GM12878 (cell line): ENCODE measurements around the gene TM7SF2. TPM values are rescaled to one million over a fixed set of nuclear protein-coding genes. Genes with fewer than 3 reads are reported as not detected.
A peak's percentile ranks its signal among the peaks of the same experiment; 100 is the strongest.

Source experiments
- BCL11A ChIP-seq: IDR thresholded peaks from 2 replicates; pipeline ENCODE4 v1.6.1; 2011; ENCODE audit warnings: low read depth, low read length
- KDM1A ChIP-seq: fragments of 200-600 bp; sonication (generic); IDR thresholded peaks from 2 replicates; pipeline ENCODE4 v1.6.1; 2016; ENCODE audit warnings: borderline replicate concordance
- KLF5 ChIP-seq: fragments of 450-650 bp; IDR thresholded peaks from 2 replicates; pipeline ENCODE4 v1.6.1; 2014; ENCODE audit warnings: mild to moderate bottlenecking; ENCODE audit not compliant: partially characterized antibody
- NFYA ChIP-seq: IDR thresholded peaks from 2 replicates; pipeline ENCODE4 v1.6.1; 2011; ENCODE audit warnings: low read depth, mild to moderate bottlenecking, low read length, improper control_type of control experiment, borderline replicate concordance
- NR2C1 ChIP-seq: fragments of 450-650 bp; IDR thresholded peaks from 2 replicates; pipeline ENCODE4 v1.6.1; 2017; ENCODE audit warnings: antibody characterized with exemption, mild to moderate bottlenecking, moderate library complexity
- NRF1 ChIP-seq: conservative IDR thresholded peaks from 2 replicates; pipeline ENCODE4 v1.6.1; 2011; ENCODE audit warnings: mild to moderate bottlenecking, low read depth, low read length, improper control_type of control experiment
- RAD21 ChIP-seq: IDR thresholded peaks from 2 replicates; pipeline ENCODE4 v1.6.1; 2011; ENCODE audit warnings: mild to moderate bottlenecking, low read depth, low read length, moderate library complexity; ENCODE audit not compliant: insufficient read depth
- RB1 ChIP-seq: fragments of 450-650 bp; formaldehyde crosslinking; IDR thresholded peaks from 2 replicates; pipeline ENCODE4 v1.6.1; 2017; ENCODE audit warnings: mild to moderate bottlenecking, borderline replicate concordance
- SMAD1 ChIP-seq: fragments of 450-650 bp; IDR thresholded peaks from 2 replicates; pipeline ENCODE4 v1.6.1; 2018; ENCODE audit warnings: mild to moderate bottlenecking, low read depth; ENCODE audit not compliant: partially characterized antibody
- SUPT20H ChIP-seq: IDR thresholded peaks from 2 replicates; pipeline ENCODE4 v1.6.1; 2011; ENCODE audit warnings: low read depth, mild to moderate bottlenecking, low read length, moderate library complexity, borderline replicate concordance; ENCODE audit not compliant: control insufficient read depth
- TCF3 ChIP-seq: IDR thresholded peaks from 2 replicates; pipeline ENCODE4 v1.6.1; 2012; ENCODE audit warnings: low read depth, mild to moderate bottlenecking, low read length, borderline replicate concordance; ENCODE audit not compliant: insufficient read depth
- ZNF592 ChIP-seq: fragments of 450-650 bp; IDR thresholded peaks from 2 replicates; pipeline ENCODE4 v1.6.1; 2017; ENCODE audit warnings: mild to moderate bottlenecking, moderate library complexity
- polyA plus RNA-seq, 11 experiments: library from polyadenylated mRNA; depleted of rRNA in 4 of 11; unstranded in 6 of 11; stranded (reverse) in 5 of 11; fragments of >200 nt; fragmentation: Nextera tagmentation in 4 of 11; fragmentation: Illumina TruSeq in 1 of 11; extraction: Ambion mirVana in 4 of 11; extraction: Trizol in 1 of 11; gene quantifications; 1 replicate in 1 of 11; 2 replicates in 10 of 11; pipeline versions ENCODE4 v1.2.1 to v1.2.3, GENCODE V29; 2011 to 2016; ENCODE audit warnings: inconsistent platforms in 2 of 11, missing spikeins in 2 of 11, low read depth in 1 of 11
- total RNA-seq, 4 experiments: library from RNA; depleted of rRNA in 3 of 4; stranded (reverse); fragments of >200 nt in 3 of 4; fragmentation: Illumina TruSeq in 1 of 4; extraction: Trizol in 1 of 4; gene quantifications; 2 replicates each; pipeline versions ENCODE4 v1.2.1 to v1.2.3, GENCODE V29; 2013 to 2021
- TF ChIP-seq, protein P1 (sequence below): IDR thresholded peaks from 2 replicates; pipeline ENCODE4 v1.6.1; 2011; ENCODE audit warnings: low read depth, mild to moderate bottlenecking, low read length, moderate library complexity, borderline replicate concordance; ENCODE audit errors: extremely low read depth
- TF ChIP-seq, protein P2 (sequence below): fragments of 450-650 bp; IDR thresholded peaks from 2 replicates; pipeline ENCODE4 v1.6.1; 2016; ENCODE audit warnings: mild to moderate bottlenecking, moderate library complexity, borderline replicate concordance
- TF ChIP-seq, protein P3 (sequence below): IDR thresholded peaks from 2 replicates; pipeline ENCODE4 v1.6.1; 2011; ENCODE audit warnings: mild to moderate bottlenecking, low read depth, low read length, moderate library complexity; ENCODE audit not compliant: insufficient replicate concordance

The TM7SF2 gene
- total and polyA plus RNA-seq, 10 of the 15 experiments (the other 5 are each of a cell fraction or from before 2014, with no cell fraction given), result 0.52 to 57.7 (median 20.7) TPM

DNA sequence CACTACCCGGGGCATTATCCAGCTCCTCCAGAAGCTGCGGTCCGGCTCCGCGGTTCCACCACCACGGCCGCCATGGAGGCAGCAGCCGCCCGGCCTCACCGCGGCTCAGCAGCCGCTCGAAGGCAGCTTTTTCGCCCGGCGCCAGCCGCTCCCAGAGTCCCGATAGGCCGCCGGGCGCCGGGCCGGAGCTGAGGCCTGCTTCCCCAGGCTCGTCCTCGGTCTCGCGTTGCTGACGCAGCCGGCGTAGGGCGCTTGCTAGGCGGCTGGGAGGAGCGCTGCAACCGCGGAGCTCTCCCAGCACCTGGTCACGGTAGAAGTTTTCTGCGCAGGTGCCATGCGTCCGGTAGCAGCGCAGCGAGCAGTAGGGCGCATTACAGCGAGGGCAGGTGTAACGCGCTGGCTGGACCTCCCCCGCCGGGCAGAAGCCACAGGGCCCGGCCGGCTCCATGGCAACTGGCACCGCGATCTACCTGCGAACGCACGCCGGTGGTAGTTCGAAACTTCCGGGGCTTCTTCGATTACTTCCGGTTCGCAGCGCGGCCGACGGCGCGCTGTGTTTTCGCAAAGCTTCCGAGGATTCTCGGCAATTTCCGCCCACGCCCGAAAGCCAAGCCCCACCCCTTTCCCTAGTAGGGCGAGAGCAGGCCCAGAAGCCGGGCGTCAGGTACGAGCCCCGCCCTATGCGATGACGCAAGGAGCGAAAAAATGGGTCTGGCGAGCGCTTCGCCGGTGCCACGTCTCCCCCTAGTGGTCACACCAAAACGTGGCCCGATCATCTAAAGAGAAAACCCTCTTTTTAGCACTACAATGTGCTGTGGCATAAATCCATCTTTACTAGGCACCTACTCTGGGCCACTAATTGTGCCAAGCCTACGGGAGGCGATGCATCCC lies 5.8 kb downstream of the TM7SF2 start, which contains the start of gene ZNHIT2 (continued):
- TF ChIP-seq, protein P1, sequence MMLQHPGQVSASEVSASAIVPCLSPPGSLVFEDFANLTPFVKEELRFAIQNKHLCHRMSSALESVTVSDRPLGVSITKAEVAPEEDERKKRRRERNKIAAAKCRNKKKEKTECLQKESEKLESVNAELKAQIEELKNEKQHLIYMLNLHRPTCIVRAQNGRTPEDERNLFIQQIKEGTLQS, result no peak
- peak; percentile 43 for TF ChIP-seq KLF5
- no peak for TF ChIP-seq BCL11A
- TF ChIP-seq KDM1A, result no peak
- TF ChIP-seq, protein P2, sequence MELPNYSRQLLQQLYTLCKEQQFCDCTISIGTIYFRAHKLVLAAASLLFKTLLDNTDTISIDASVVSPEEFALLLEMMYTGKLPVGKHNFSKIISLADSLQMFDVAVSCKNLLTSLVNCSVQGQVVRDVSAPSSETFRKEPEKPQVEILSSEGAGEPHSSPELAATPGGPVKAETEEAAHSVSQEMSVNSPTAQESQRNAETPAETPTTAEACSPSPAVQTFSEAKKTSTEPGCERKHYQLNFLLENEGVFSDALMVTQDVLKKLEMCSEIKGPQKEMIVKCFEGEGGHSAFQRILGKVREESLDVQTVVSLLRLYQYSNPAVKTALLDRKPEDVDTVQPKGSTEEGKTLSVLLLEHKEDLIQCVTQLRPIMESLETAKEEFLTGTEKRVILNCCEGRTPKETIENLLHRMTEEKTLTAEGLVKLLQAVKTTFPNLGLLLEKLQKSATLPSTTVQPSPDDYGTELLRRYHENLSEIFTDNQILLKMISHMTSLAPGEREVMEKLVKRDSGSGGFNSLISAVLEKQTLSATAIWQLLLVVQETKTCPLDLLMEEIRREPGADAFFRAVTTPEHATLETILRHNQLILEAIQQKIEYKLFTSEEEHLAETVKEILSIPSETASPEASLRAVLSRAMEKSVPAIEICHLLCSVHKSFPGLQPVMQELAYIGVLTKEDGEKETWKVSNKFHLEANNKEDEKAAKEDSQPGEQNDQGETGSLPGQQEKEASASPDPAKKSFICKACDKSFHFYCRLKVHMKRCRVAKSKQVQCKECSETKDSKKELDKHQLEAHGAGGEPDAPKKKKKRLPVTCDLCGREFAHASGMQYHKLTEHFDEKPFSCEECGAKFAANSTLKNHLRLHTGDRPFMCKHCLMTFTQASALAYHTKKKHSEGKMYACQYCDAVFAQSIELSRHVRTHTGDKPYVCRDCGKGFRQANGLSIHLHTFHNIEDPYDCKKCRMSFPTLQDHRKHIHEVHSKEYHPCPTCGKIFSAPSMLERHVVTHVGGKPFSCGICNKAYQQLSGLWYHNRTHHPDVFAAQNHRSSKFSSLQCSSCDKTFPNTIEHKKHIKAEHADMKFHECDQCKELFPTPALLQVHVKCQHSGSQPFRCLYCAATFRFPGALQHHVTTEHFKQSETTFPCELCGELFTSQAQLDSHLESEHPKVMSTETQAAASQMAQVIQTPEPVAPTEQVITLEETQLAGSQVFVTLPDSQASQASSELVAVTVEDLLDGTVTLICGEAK, result peak; percentile 98
- TF ChIP-seq RB1, result 0 out of 2 replicates have a peak, but pooled peaks have one; percentile 66
- TF ChIP-seq RAD21, result peak; percentile 78
- no peak for TF ChIP-seq NFYA
- TF ChIP-seq SMAD1, result no peak
- peak; percentile 24; the same call in 1 of the 2 replicates for TF ChIP-seq NRF1
- TF ChIP-seq NR2C1, result peak; percentile 98
- TF ChIP-seq SUPT20H, result no peak
- TF ChIP-seq, protein P3, sequence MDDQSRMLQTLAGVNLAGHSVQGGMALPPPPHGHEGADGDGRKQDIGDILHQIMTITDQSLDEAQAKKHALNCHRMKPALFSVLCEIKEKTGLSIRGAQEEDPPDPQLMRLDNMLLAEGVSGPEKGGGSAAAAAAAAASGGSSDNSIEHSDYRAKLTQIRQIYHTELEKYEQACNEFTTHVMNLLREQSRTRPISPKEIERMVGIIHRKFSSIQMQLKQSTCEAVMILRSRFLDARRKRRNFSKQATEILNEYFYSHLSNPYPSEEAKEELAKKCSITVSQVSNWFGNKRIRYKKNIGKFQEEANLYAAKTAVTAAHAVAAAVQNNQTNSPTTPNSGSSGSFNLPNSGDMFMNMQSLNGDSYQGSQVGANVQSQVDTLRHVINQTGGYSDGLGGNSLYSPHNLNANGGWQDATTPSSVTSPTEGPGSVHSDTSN, result no peak
- TF ChIP-seq ZNF592, result no peak
- TF ChIP-seq TCF3, result 0 out of 2 replicates have a peak, but pooled peaks have one; percentile 23
